ENCODE data around the gene SLC1A1.

SLC1A1 gene

GRCh38 chr9:4585135-4585534, 94.9 kb downstream of the SLC1A1 start:
- DNase-seq (ENCODE audit: low spot score) (no peak), ATAC-seq (ENCODE audit: low read depth) (no peak)
- Histone ChIP-seq H3K36me3 (ENCODE audit: low read depth) (no peaks in the 10 kb centered on the region), H3K4me3 (ENCODE audit: severe bottlenecking) (no peak overlapping the region), H3K9me3 (ENCODE audit: severe bottlenecking) (no peaks in the 10 kb centered on the region), H3K4me1 (ENCODE audit: insufficient read depth, poor library complexity, severe bottlenecking) (no peaks in the 10 kb centered on the region), H3K27ac (ENCODE audit: poor library complexity, severe bottlenecking) (no peak overlapping the region), H3K27me3 (ENCODE audit: insufficient read depth, poor library complexity, severe bottlenecking) (no peaks in the 10 kb centered on the region)
- no peak for TF ChIP-seq CTCF (IDR thresholded peaks at IDR 0.05; ENCODE audit: poor library complexity, severe bottlenecking)

- ATAC-seq (ENCODE audit: low read depth) = no peak
- TF ChIP-seq CTCF (IDR thresholded peaks at IDR 0.05; ENCODE audit: poor library complexity, severe bottlenecking) = no peak
- Histone ChIP-seq H3K36me3 (ENCODE audit: low read depth) (no peaks in the 10 kb centered on the region), H3K4me3 (ENCODE audit: severe bottlenecking) (no peak overlapping the region), H3K9me3 (ENCODE audit: severe bottlenecking) (no peaks in the 10 kb centered on the region), H3K4me1 (ENCODE audit: insufficient read depth, poor library complexity, severe bottlenecking) (no peaks in the 10 kb centered on the region), H3K27ac (ENCODE audit: poor library complexity, severe bottlenecking) (no peak overlapping the region), H3K27me3 (ENCODE audit: insufficient read depth, poor library complexity, severe bottlenecking) (no peaks in the 10 kb centered on the region)
- no peak for DNase-seq (ENCODE audit: low spot score)
Observed at GRCh38 chr9:4588721-4589120, 98.5 kb downstream of the SLC1A1 start.

- no peaks in the 10 kb centered on the region for H3K9me3 ChIP-seq (ENCODE audit: severe bottlenecking)
- no peak for ATAC-seq (ENCODE audit: low read depth)
- no peaks in the 10 kb centered on the region for H3K4me1 ChIP-seq (ENCODE audit: insufficient read depth, poor library complexity, severe bottlenecking)
- DNase-seq (ENCODE audit: low spot score) = no peak
- no peak for TF ChIP-seq CTCF (IDR thresholded peaks at IDR 0.05; ENCODE audit: poor library complexity, severe bottlenecking)
- H3K4me3 ChIP-seq (ENCODE audit: severe bottlenecking) = no peak overlapping the region
- H3K27me3 ChIP-seq (ENCODE audit: insufficient read depth, poor library complexity, severe bottlenecking) = no peaks in the 10 kb centered on the region
- no peaks in the 10 kb centered on the region for H3K36me3 ChIP-seq (ENCODE audit: low read depth)
- no peak overlapping the region for H3K27ac ChIP-seq (ENCODE audit: poor library complexity, severe bottlenecking)
Observed at GRCh38 chr9:4590430-4591122, 100.3 kb downstream of the SLC1A1 start.

- Histone ChIP-seq H3K4me1 (ENCODE audit: insufficient read depth, poor library complexity, severe bottlenecking) (no peaks in the 10 kb centered on the region), H3K27ac (ENCODE audit: poor library complexity, severe bottlenecking) (no peak overlapping the region)
- TF ChIP-seq CTCF (IDR thresholded peaks at IDR 0.05; ENCODE audit: poor library complexity, severe bottlenecking) = no peak
Observed at GRCh38 chr9:4591123-4591500, 100.8 kb downstream of the SLC1A1 start.

GRCh38 chr9:4592295-4592694, 102.0 kb downstream of the SLC1A1 start:
- DNase-seq (ENCODE audit: low spot score) (no peak), ATAC-seq (ENCODE audit: low read depth) (no peak)
- Histone ChIP-seq H3K27me3 (ENCODE audit: insufficient read depth, poor library complexity, severe bottlenecking) (no peaks in the 10 kb centered on the region), H3K27ac (ENCODE audit: poor library complexity, severe bottlenecking) (no peak overlapping the region), H3K36me3 (ENCODE audit: low read depth) (no peaks in the 10 kb centered on the region), H3K4me3 (ENCODE audit: severe bottlenecking) (no peak overlapping the region), H3K9me3 (ENCODE audit: severe bottlenecking) (no peaks in the 10 kb centered on the region), H3K4me1 (ENCODE audit: insufficient read depth, poor library complexity, severe bottlenecking) (no peaks in the 10 kb centered on the region)
- TF ChIP-seq CTCF (IDR thresholded peaks at IDR 0.05; ENCODE audit: poor library complexity, severe bottlenecking) = no peak

More at GRCh38 chr9:4591123-4591500, 100.8 kb downstream of the SLC1A1 start:
- H3K36me3 ChIP-seq (ENCODE audit: low read depth) = no peaks in the 10 kb centered on the region
- H3K27me3 ChIP-seq (ENCODE audit: insufficient read depth, poor library complexity, severe bottlenecking) = no peaks in the 10 kb centered on the region
- no peak overlapping the region for H3K4me3 ChIP-seq (ENCODE audit: severe bottlenecking)
- DNase-seq (ENCODE audit: low spot score) (no peak), ATAC-seq (ENCODE audit: low read depth) (no peak)
- H3K9me3 ChIP-seq (ENCODE audit: severe bottlenecking) = no peaks in the 10 kb centered on the region
